GM12878 (cell line): Measurements from ENCODE around the gene MAD1L1. TPM values are rescaled to one million over a fixed set of nuclear protein-coding genes. Genes with fewer than 3 reads are reported as not detected.

Experiments used
- ATAC-seq: fragments of 200-7000 bp; cut with Tn5 transposase; 3 replicates; pipeline ENCODE4 v1.9.1; 2020; ENCODE audit warnings: mild to moderate bottlenecking, moderate library complexity
- BruUV-seq: library from RNA; stranded (reverse); fragments of 400-500 nt; replicated peaks from 2 replicates; lab custom pipeline; 2021; lab: Mats Ljungman, UMichigan
- CTCF ChIA-PET: fragments of 300-600 bp; sonication (Branson Sonifier 250); formaldehyde crosslinking; extraction: SDS; loops from one replicate; lab custom pipeline; 2021; ENCODE audit warnings: inconsistent platforms; lab: Yijun Ruan, JAX
- POLR2A ChIA-PET: fragments of 350-600 bp; formaldehyde crosslinking; extraction: SDS; loops from one replicate; lab custom pipeline; 2021; ENCODE audit warnings: inconsistent platforms; lab: Charles Lee
- RAD21 ChIA-PET: fragments of 300-600 bp; sonication (Branson Sonifier 250); formaldehyde crosslinking; loops from one replicate; lab custom pipeline; 2023; ENCODE audit warnings: antibody characterized with exemption; ENCODE audit not compliant: unreplicated experiment; lab: Charles Lee
- SMC1A ChIA-PET: fragments of 300-600 bp; sonication (Branson Sonifier 250); formaldehyde crosslinking; loops from one replicate; lab custom pipeline; 2023; ENCODE audit not compliant: unreplicated experiment, uncharacterized antibody; lab: Charles Lee
- DNase-seq: peaks from one replicate; pipeline ENCODE4 v3.0.0-alpha.2; 2011; ENCODE audit warnings: low read depth, low spot score
- FAIRE-seq: peaks from 3 replicates; lab custom pipeline; 2011; peaks lifted over from hg19 to GRCh38; lab: Jason Lieb, UNC
- H2AFZ ChIP-seq: 2 replicates; pipeline ENCODE4 v1.6.0; 2011; ENCODE audit warnings: low read depth, low read length, control low read depth; ENCODE audit not compliant: control insufficient read depth
- H3K27ac ChIP-seq: 2 replicates; pipeline ENCODE4 v1.5.1; 2011; ENCODE audit warnings: control low read depth; ENCODE audit not compliant: control insufficient read depth, insufficient read depth
- H3K27me3 ChIP-seq, 2 experiments: replicated peaks in 1 of 2; 2 replicates each; pipeline versions ENCODE4 v1.6.0 to v1.6.1; 2011; ENCODE audit warnings: low read length in 1 of 2; ENCODE audit not compliant: control insufficient read depth in 2 of 2, insufficient read depth in 2 of 2
- H3K36me3 ChIP-seq, 2 experiments: 2 replicates each; pipeline ENCODE4 v1.5.1; 2011; ENCODE audit warnings: low read length in 1 of 2; ENCODE audit not compliant: control insufficient read depth in 2 of 2, insufficient read depth in 2 of 2
- H3K4me1 ChIP-seq: 2 replicates; pipeline ENCODE4 v1.6.1; 2011; ENCODE audit warnings: mild to moderate bottlenecking, low read length, moderate library complexity, mixed read lengths; ENCODE audit not compliant: control insufficient read depth, insufficient read depth
- H3K4me2 ChIP-seq: 2 replicates; pipeline ENCODE4 v1.6.0; 2011; ENCODE audit warnings: control low read depth; ENCODE audit not compliant: control insufficient read depth, insufficient read depth
- H3K4me3 ChIP-seq: fragments of 200-600 bp; sonication (generic); 2 replicates; pipeline ENCODE4 v1.5.1; 2016
- H3K79me2 ChIP-seq: 2 replicates; pipeline ENCODE4 v1.6.0; 2011; ENCODE audit warnings: low read length; ENCODE audit not compliant: control insufficient read depth, insufficient read depth
- H3K9ac ChIP-seq: 2 replicates; pipeline ENCODE4 v1.8.0; 2011; ENCODE audit warnings: low read length, control low read depth, mixed read lengths; ENCODE audit not compliant: control insufficient read depth, insufficient read depth
- H3K9me3 ChIP-seq: replicated peaks from 3 replicates; pipeline ENCODE4 v1.5.1; 2011; ENCODE audit warnings: mild to moderate bottlenecking, low read length; ENCODE audit not compliant: control insufficient read depth, insufficient read depth
- H4K20me1 ChIP-seq: 2 replicates; pipeline ENCODE4 v1.6.0; 2011; ENCODE audit not compliant: control insufficient read depth, insufficient read depth
- BCLAF1 ChIP-seq: fragments of 450-650 bp; IDR thresholded peaks from 2 replicates; pipeline ENCODE4 v1.6.1; 2017; ENCODE audit warnings: antibody characterized with exemption, mild to moderate bottlenecking, moderate library complexity
- ESRRA ChIP-seq: IDR thresholded peaks from 2 replicates; pipeline ENCODE4 v1.6.1; 2012; ENCODE audit warnings: mild to moderate bottlenecking, low read length, improper control_type of control experiment
- GATAD2B ChIP-seq: fragments of 450-650 bp; conservative IDR thresholded peaks from 2 replicates; pipeline ENCODE4 v1.6.1; 2017; ENCODE audit warnings: low read depth, mild to moderate bottlenecking, moderate library complexity
- MTA2 ChIP-seq: fragments of 450-650 bp; IDR thresholded peaks from 2 replicates; pipeline ENCODE4 v1.6.1; 2016; ENCODE audit warnings: low read depth, mild to moderate bottlenecking, moderate library complexity
- MXI1 ChIP-seq: fragments of 150-350 bp; IDR thresholded peaks from 2 replicates; pipeline ENCODE4 v1.6.1; 2011; ENCODE audit warnings: low read depth, mild to moderate bottlenecking, inconsistent platforms, low read length, improper control_type of control experiment
- NFIC ChIP-seq: IDR thresholded peaks from 2 replicates; pipeline ENCODE4 v1.6.1; 2012; ENCODE audit warnings: low read depth, mild to moderate bottlenecking, inconsistent platforms, low read length, moderate library complexity
- RAD51 ChIP-seq: fragments of 450-650 bp; IDR thresholded peaks from 2 replicates; pipeline ENCODE4 v1.6.1; 2016; ENCODE audit warnings: moderate library complexity, mild to moderate bottlenecking, inconsistent platforms
- SP1 ChIP-seq: IDR thresholded peaks from one replicate; pipeline ENCODE4 v1.6.1; 2011; ENCODE audit warnings: low read depth, low read length
- STAT3 ChIP-seq: IDR thresholded peaks from 2 replicates; pipeline ENCODE4 v1.6.1; 2011; ENCODE audit warnings: low read depth, low read length, improper control_type of control experiment
- YBX1 ChIP-seq: fragments of 450-650 bp; IDR thresholded peaks from 2 replicates; pipeline ENCODE4 v1.6.1; 2016; ENCODE audit warnings: antibody characterized with exemption
- WGBS: methylation state at CpG from one replicate; pipeline ENCODE4 v1.1.6; 2016; ENCODE audit warnings: low lambda C conversion rate; ENCODE audit not compliant: insufficient replicate concordance, insufficient coverage; ENCODE audit errors: missing lambda C conversion rate; 5-methylcytosine and 5-hydroxymethylcytosine counted together
- in situ Hi-C: fragments of 300-500 bp; cut with MboI; formaldehyde crosslinking; loops from 9 replicates; pipeline ENCODE4 v1.14.3; 2018; ENCODE audit warnings: mixed read lengths
- intact Hi-C: fragments of 100-400 bp; cut with micrococcal nuclease; formaldehyde crosslinking; loops from one replicate; pipeline ENCODE4 v1.14.2; 2022; ENCODE audit not compliant: unreplicated experiment
- polyA plus RNA-seq, 11 experiments: library from polyadenylated mRNA; depleted of rRNA in 4 of 11; unstranded in 6 of 11; stranded (reverse) in 5 of 11; fragments of >200 nt; fragmentation: Nextera tagmentation in 4 of 11; fragmentation: Illumina TruSeq in 1 of 11; extraction: Ambion mirVana in 4 of 11; extraction: Trizol in 1 of 11; gene quantifications; 1 replicate in 1 of 11; 2 replicates in 10 of 11; pipeline versions ENCODE4 v1.2.1 to v1.2.3, GENCODE V29; 2011 to 2016; ENCODE audit warnings: inconsistent platforms in 2 of 11, missing spikeins in 2 of 11, low read depth in 1 of 11
- total RNA-seq, 4 experiments: library from RNA; depleted of rRNA in 3 of 4; stranded (reverse); fragments of >200 nt in 3 of 4; fragmentation: Illumina TruSeq in 1 of 4; extraction: Trizol in 1 of 4; gene quantifications; 2 replicates each; pipeline versions ENCODE4 v1.2.1 to v1.2.3, GENCODE V29; 2013 to 2021
- TF ChIP-seq, protein P1 (sequence below): fragments of 450-650 bp; IDR thresholded peaks from 2 replicates; pipeline ENCODE4 v1.6.1; 2016; ENCODE audit warnings: mild to moderate bottlenecking

Gene MAD1L1
- total and polyA plus RNA-seq, 10 of the 15 experiments (the other 5 are each of a cell fraction or from before 2014, with no cell fraction given), result 2.2 to 76.8 (median 38.3) TPM

DNA sequence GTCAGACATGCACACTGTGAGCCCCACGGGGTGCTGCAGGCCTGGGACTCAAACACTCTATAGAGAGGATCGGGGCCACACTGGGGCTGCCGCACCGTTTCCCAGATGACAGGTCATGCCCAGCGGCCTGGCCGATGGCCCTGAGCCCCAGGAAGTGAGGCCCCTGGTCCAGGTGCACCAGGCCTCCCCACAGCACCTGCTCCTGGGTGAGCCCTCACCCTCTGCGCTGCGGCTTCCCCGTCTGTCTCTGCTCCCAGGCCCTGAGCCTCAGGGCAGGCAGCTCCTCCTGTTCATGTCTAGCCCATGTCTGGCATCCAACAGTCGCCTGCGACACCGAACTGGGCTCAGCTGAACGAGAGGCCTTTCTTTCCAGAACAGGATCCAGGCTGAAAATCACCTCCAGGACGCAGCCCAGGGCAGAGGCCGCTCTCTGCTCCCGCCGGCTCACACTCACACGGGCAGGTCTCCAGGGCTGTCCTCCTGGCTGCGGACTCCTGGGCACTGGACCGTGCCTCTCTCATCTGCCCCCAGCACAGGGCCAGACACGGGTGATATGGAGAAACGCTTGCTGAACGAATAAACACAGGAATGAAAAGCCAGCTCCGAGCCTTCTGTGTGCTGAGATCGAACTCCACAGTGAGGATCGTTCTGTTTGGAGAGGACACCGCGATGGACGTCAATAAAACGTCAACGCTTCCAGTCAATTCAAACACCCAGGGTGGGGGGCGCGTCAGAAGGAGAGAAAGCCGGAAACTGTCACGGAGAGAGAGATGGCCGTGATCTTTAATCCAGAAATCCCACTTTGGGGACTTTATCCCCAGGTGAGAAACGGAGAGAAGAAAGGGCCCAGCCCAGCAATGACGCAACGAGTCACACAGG, 360.3 kb downstream of the MAD1L1 start:
- intact Hi-C loops (no loop called here), in situ Hi-C loops (no loop called here)
- RAD21 ChIA-PET, result no interaction called here
- 97% methylated on average over 36 of the region's 39 CpGs for WGBS
- no peak for ATAC-seq
- no peak overlapping the region for H2AFZ ChIP-seq
- no TSS peak for BruUV-seq
- POLR2A ChIA-PET, result no interaction called here
- no peak overlapping the region for H3K9ac ChIP-seq
- H3K4me2 ChIP-seq, result no peak overlapping the region
- no peak for TF ChIP-seq STAT3
- TF ChIP-seq, protein P1, sequence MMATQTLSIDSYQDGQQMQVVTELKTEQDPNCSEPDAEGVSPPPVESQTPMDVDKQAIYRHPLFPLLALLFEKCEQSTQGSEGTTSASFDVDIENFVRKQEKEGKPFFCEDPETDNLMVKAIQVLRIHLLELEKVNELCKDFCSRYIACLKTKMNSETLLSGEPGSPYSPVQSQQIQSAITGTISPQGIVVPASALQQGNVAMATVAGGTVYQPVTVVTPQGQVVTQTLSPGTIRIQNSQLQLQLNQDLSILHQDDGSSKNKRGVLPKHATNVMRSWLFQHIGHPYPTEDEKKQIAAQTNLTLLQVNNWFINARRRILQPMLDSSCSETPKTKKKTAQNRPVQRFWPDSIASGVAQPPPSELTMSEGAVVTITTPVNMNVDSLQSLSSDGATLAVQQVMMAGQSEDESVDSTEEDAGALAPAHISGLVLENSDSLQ, result no peak
- H3K4me1 ChIP-seq, result no peaks in the 10 kb centered on the region
- no peak for FAIRE-seq
- SMC1A ChIA-PET, result no interaction called here
- no peak overlapping the region for H3K4me3 ChIP-seq
- H3K36me3 ChIP-seq, result peaks cover 0 to 9% of the 10 kb centered on the region in 2 experiments; a peak in 2 of 4 replicates
- CTCF ChIA-PET, result no interaction called here
- H4K20me1 ChIP-seq, result no peaks in the 10 kb centered on the region
- H3K27me3 ChIP-seq, result no peaks in the 10 kb centered on the region
- DNase-seq, result no peak
- H3K9me3 ChIP-seq, result no peaks in the 10 kb centered on the region; the same call in 2 of the 3 replicates
- no peaks in the 10 kb centered on the region for H3K79me2 ChIP-seq
- no peak overlapping the region for H3K27ac ChIP-seq

GRCh38 chr7:1869452-1870130, 363.2 kb downstream of the MAD1L1 start:
- H2AFZ ChIP-seq, result no peak overlapping the region
- H3K36me3 ChIP-seq, result peaks cover 0 to 9% of the 10 kb centered on the region in 2 experiments; a peak in 2 of 4 replicates
- no peak for FAIRE-seq
- H3K9me3 ChIP-seq, result no peaks in the 10 kb centered on the region; the same call in 2 of the 3 replicates
- H3K4me1 ChIP-seq, result no peaks in the 10 kb centered on the region
- WGBS, result 96% methylated on average over 28 of the region's 28 CpGs
- H3K79me2 ChIP-seq, result no peaks in the 10 kb centered on the region
- intact Hi-C loops, result no loop called here
- H3K9ac ChIP-seq, result no peak overlapping the region
- DNase-seq, result no peak
- ChIA-PET RAD21 (no interaction called here), POLR2A (no interaction called here), CTCF (no interaction called here), SMC1A (no interaction called here)
- ATAC-seq, result no peak
- H3K27ac ChIP-seq, result no peak overlapping the region
- no TSS peak for BruUV-seq
- H4K20me1 ChIP-seq, result no peaks in the 10 kb centered on the region
- in situ Hi-C loops, result no loop called here
- no peak overlapping the region for H3K4me3 ChIP-seq
- H3K27me3 ChIP-seq, result no peaks in the 10 kb centered on the region
- H3K4me2 ChIP-seq, result no peak overlapping the region
- no peak for TF ChIP-seq SP1
- TF ChIP-seq MTA2, result no peak
- TF ChIP-seq NFIC, result no peak
- TF ChIP-seq MXI1, result no peak
- no peak for TF ChIP-seq YBX1
- TF ChIP-seq ESRRA, result no peak
- no peak for TF ChIP-seq RAD51
- TF ChIP-seq BCLAF1, result no peak
- TF ChIP-seq GATAD2B, result no peak
